ENCODE results near the gene NEIL3. TPM values are rescaled to one million over a fixed set of nuclear protein-coding genes. Genes with fewer than 3 reads are reported as not detected.
A peak's percentile ranks its signal among the peaks of the same experiment; 100 is the strongest.
"Not testable (repeated sequence)": the region's sequence is repeated elsewhere in the genome, so short reads cannot be mapped to it uniquely, and the experiment has no call there.

NEIL3 gene
- total and polyA plus RNA-seq, 10 donors: 0.30 to 3.3 (median 1.8) TPM

GRCh38 chr4:177302371-177303100, 7.1 kb upstream of the NEIL3 start:
- Histone ChIP-seq H3K36me3 (no peaks in the 10 kb centered on the region), H3K27me3 (replicated peaks in 1 of 7) (no peaks in the 10 kb centered on the region), H3K9me3 (peaks cover 0 to 16% (median 10%) of the 10 kb centered on the region in 8 donors), H3K27ac (peak overlapping the region in 1 of 8 donors; percentile 2), H3K4me1 (peaks cover 0 to under 1% (median 0%) of the 10 kb centered on the region in 6 donors), H3K4me3 (no peak overlapping the region)
- intact Hi-C loops (cut with DNase I; ENCODE audit: low total_unique reads): no loop called here
- 83 to 93% (median 91%) methylated on average over 4 of the region's 4 CpGs for WGBS, 5 donors
- TF ChIP-seq, protein P1, sequence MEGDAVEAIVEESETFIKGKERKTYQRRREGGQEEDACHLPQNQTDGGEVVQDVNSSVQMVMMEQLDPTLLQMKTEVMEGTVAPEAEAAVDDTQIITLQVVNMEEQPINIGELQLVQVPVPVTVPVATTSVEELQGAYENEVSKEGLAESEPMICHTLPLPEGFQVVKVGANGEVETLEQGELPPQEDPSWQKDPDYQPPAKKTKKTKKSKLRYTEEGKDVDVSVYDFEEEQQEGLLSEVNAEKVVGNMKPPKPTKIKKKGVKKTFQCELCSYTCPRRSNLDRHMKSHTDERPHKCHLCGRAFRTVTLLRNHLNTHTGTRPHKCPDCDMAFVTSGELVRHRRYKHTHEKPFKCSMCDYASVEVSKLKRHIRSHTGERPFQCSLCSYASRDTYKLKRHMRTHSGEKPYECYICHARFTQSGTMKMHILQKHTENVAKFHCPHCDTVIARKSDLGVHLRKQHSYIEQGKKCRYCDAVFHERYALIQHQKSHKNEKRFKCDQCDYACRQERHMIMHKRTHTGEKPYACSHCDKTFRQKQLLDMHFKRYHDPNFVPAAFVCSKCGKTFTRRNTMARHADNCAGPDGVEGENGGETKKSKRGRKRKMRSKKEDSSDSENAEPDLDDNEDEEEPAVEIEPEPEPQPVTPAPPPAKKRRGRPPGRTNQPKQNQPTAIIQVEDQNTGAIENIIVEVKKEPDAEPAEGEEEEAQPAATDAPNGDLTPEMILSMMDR (IDR thresholded peaks at IDR 0.05 in 8 of 11, conservative IDR thresholded peaks at IDR 0.05 in 3 of 11): no peak
- TF ChIP-seq POLR2A (IDR thresholded peaks at IDR 0.05): no peak
- no peak for TF ChIP-seq POLR2AphosphoS5 (IDR thresholded peaks at IDR 0.05)
- no peak for DNase-seq

GRCh38 chr4:177304094-177304493, 5.6 kb upstream of the NEIL3 start:
- no peak overlapping the region for H3K4me3 ChIP-seq
- no peak for DNase-seq
- 94 to 97% (median 96%) methylated on average over 4 of the region's 4 CpGs for WGBS, 5 donors
- no peak overlapping the region for H3K27ac ChIP-seq
- H3K27me3 ChIP-seq (replicated peaks in 1 of 7): no peaks in the 10 kb centered on the region
- no peaks in the 10 kb centered on the region for H3K36me3 ChIP-seq
- intact Hi-C loops (cut with DNase I; ENCODE audit: low total_unique reads): no loop called here
- TF ChIP-seq POLR2A (IDR thresholded peaks at IDR 0.05): no peak
- TF ChIP-seq, protein P1 (IDR thresholded peaks at IDR 0.05 in 8 of 11, conservative IDR thresholded peaks at IDR 0.05 in 3 of 11): no peak
- H3K4me1 ChIP-seq: peaks cover 0 to 16% (median 4%) of the 10 kb centered on the region in 6 donors
- H3K9me3 ChIP-seq: peaks cover 0 to under 1% (median 0%) of the 10 kb centered on the region in 8 donors

DNA sequence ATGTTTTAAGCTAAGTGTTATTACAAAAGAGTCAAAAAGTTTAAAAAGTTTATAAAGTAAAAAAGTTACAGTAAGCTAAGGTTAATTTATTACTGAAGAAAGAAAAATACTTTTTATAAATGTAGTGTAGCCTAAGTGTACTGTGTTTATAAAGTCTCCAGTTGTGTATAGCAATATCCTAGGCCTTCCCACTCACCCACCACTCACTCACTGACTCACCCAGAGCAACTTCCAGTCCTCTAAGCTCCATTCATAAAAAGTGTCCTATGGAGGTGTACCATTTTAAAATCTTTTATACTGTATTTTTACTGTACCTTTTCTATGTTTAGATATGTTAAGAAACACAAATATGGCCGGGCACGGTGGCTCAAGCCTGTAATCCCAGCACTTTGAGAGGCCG, 4.8 kb upstream of the NEIL3 start:
- H3K4me3 ChIP-seq; H3K27ac ChIP-seq; H3K9me3 ChIP-seq; intact Hi-C loops (cut with DNase I; ENCODE audit: low total_unique reads); DNase-seq; H3K36me3 ChIP-seq; H3K27me3 ChIP-seq (replicated peaks in 1 of 7): not testable (repeated sequence)
- peaks cover 0 to 24% (median 9%) of the 10 kb centered on the region in 6 donors for H3K4me1 ChIP-seq
- 92 to 97% (median 96%) methylated on average over 3 of the region's 3 CpGs for WGBS, 5 donors

- WGBS, 5 donors: 40 to 83% (median 55%) methylated on average over 3 of the region's 3 CpGs
- TF ChIP-seq POLR2A (IDR thresholded peaks at IDR 0.05) (no peak), POLR2AphosphoS5 (IDR thresholded peaks at IDR 0.05) (no peak)
- TF ChIP-seq, protein P1 (IDR thresholded peaks at IDR 0.05 in 8 of 11, conservative IDR thresholded peaks at IDR 0.05 in 3 of 11): no peak
- intact Hi-C loops (cut with DNase I; ENCODE audit: low total_unique reads): no loop called here
- Histone ChIP-seq H3K27me3 (replicated peaks in 1 of 7) (no peaks in the 10 kb centered on the region), H3K27ac (peak overlapping the region in 5 of 8 donors; percentile 41 to 83 (median 73)), H3K4me1 (peaks cover 4 to 39% (median 18%) of the 10 kb centered on the region in 6 donors), H3K9me3 (no peaks in the 10 kb centered on the region), H3K36me3 (no peaks in the 10 kb centered on the region), H3K4me3 (no peak overlapping the region)
- no peak for DNase-seq
Observed at GRCh38 chr4:177308125-177308524, 1.5 kb upstream of the NEIL3 start.
